Activated CD4-positive, alpha-beta T cell treated with anti-CD3 and anti-CD28 coated beads, Interleukin-2, amount 10 ng/mL, durations not matched to agents 24 days and 14 days (primary cell): ENCODE measurements around the gene RPRML. TPM values are rescaled to one million over a fixed set of nuclear protein-coding genes. Genes with fewer than 3 reads are reported as not detected.
A peak's percentile ranks its signal among the peaks of the same experiment; 100 is the strongest.
"Not testable (repeated sequence)": the region's sequence is repeated elsewhere in the genome, so short reads cannot be mapped to it uniquely, and the experiment has no call there.

Experiments used
- DNase-seq: peaks from one replicate; pipeline ENCODE4 v3.0.0; 2022
- H3K27ac Mint-ChIP-seq: one replicate; pipeline ENCODE4 v1.8.0; 2022; ENCODE audit warnings: mild to moderate bottlenecking, mixed read lengths
- H3K27me3 Mint-ChIP-seq: one replicate; pipeline ENCODE4 v1.8.0; 2022; ENCODE audit warnings: mixed read lengths
- H3K36me3 Mint-ChIP-seq: one replicate; pipeline ENCODE4 v1.8.0; 2022; ENCODE audit warnings: low read depth, mild to moderate bottlenecking, mixed read lengths
- H3K4me1 Mint-ChIP-seq: one replicate; pipeline ENCODE4 v1.8.0; 2021; ENCODE audit warnings: mixed read lengths
- H3K4me3 Mint-ChIP-seq: one replicate; pipeline ENCODE4 v1.8.0; 2022; ENCODE audit warnings: mild to moderate bottlenecking, moderate library complexity, mixed read lengths
- H3K9me3 Mint-ChIP-seq: one replicate; pipeline ENCODE4 v1.8.0; 2021; ENCODE audit warnings: mixed read lengths
- intact Hi-C: fragments of 100-400 bp; cut with micrococcal nuclease; formaldehyde crosslinking; loops from one replicate; pipeline ENCODE4 v1.15.1; 2023
- total RNA-seq: library from RNA; stranded (reverse); gene quantifications from 2 replicates; pipeline ENCODE4 v1.2.3, GENCODE V29; 2022

Gene RPRML
- total RNA-seq, 1 donor from 2014 or later, result not detected

DNA sequence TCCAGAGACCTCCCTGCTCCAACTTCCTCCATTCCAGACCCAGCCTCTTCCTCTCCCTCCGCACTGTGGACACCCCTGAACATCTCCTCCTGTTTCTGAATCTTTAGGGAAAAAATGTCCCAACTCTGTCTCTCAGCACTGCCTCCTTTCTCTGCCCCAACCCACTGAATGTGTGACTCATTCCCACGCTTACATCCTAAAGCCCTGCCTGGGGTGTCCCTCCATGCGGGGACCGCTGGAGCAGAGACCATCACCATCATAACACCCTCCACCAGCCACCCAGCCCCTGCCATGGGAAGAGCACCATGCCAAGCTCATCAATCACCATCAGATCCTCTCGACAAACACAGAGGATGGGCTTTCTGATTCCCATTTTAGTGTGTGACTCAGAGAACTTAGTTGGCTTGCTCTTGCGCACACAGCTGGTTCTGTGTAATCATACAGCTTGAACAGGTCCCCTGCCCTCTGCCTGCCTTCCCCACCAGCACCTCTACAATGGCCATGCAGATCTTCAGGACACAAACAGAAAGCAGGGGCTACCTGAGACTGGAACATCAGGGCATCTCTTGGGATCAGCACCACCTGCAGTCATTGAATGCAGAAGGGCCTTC lies 10.7 kb downstream of the RPRML start:
- Mint-ChIP-seq H3K4me1 (peaks cover 2% of the 10 kb centered on the region), H3K27me3 (no peaks in the 10 kb centered on the region), H3K36me3 (no peaks in the 10 kb centered on the region), H3K27ac (no peak overlapping the region), H3K4me3 (no peak overlapping the region), H3K9me3 (no peaks in the 10 kb centered on the region)
- no peak for DNase-seq
- intact Hi-C loops, result no loop called here

DNA sequence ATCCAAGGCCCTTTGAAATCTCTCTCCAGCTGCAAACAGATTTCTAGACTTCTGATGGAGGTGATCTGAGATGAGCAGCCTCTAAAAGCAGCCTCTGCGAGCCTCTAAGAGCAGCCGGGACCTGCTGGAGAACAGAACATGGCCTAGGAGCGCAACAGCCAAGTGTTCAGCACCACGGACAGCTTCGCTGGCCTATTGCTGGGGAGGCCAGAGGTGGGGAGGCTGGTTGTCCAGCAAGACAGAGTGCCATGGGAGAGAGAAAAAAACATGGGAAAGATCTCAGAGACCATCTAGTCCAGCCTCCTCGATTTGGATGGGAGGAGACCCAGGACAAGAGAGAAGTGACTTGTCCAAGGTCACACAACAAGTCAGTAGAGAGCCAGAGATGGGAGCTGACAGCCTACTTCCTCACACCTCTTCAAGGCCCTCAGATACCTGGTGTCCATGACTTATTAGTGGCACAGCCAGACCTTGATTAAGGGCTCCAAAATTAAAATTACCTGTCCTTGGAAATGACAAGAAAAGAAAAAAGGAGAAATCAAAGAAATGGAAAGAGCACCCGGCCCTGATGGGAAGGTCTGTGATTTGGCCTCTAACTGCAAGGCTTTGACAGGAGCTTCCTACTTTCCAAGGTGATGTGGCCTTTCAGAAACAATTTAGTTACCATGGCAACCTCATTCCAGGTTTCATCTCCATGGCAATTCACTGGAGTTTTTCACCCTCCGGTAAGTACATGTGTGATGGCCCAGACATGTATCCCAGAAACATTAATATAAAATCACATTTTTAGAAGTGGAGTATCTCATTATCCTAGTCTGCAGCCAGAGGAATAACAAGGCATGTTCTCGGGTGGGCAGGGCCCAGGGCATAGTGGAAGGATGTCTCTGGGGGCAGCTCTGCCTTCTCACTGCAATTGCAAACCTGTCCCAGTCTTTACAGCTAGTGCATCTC lies 14.5 kb downstream of the RPRML start:
- Mint-ChIP-seq H3K27me3 (no peaks in the 10 kb centered on the region), H3K4me1 (peaks cover 7% of the 10 kb centered on the region), H3K9me3 (no peaks in the 10 kb centered on the region), H3K36me3 (no peaks in the 10 kb centered on the region), H3K4me3 (no peak overlapping the region), H3K27ac (no peak overlapping the region)
- peak; percentile 69 for DNase-seq
- intact Hi-C loops, result no loop called here

DNA sequence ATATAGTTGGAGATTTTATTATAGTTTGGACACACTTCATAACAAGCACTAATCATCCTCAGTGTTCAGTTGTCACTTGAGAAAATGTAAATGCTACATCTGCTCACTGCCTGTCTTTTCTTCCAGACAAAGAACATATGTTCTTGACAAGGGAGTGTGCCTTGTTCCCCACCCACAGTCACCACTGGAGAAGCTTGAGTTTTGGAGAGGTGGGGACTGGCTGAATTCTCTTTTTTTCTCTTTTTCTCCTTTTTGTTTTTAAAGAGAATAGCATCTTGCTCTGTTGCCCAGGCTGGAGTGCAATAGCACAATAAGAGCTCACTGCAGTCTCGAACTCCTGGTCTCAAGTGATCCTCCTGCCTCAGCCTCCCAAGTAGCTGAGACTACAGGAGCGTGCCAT lies 15.5 kb downstream of the RPRML start:
- no peak for DNase-seq
- intact Hi-C loops, result no loop called here
- no peaks in the 10 kb centered on the region for H3K9me3 Mint-ChIP-seq

DNA sequence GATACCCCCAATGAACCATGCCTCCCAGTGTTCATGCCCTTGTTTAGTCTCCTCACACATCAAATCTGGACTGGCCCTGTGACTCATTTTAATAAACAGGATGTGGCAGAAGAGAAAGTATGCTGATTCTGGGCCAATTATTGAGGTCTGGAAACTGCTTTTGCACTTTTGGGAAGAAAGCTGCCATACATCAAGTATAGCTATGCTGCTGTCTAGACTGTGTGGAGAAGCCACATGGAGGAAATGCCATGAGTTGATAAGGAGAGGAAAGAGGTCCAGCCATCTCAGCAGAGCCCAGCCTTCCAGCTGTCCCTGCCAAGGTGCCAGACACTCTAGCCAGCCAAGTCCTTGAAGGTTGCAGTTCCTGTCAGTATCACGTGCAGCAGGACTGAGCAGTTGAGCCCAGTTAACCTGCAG lies 16.7 kb downstream of the RPRML start:
- H3K9me3 Mint-ChIP-seq, result no peaks in the 10 kb centered on the region
- intact Hi-C loops, result no loop called here
- no peak overlapping the region for H3K4me3 Mint-ChIP-seq
- H3K36me3 Mint-ChIP-seq, result no peaks in the 10 kb centered on the region
- peaks cover 7% of the 10 kb centered on the region for H3K4me1 Mint-ChIP-seq
- no peak overlapping the region for H3K27ac Mint-ChIP-seq
- H3K27me3 Mint-ChIP-seq, result no peaks in the 10 kb centered on the region
- DNase-seq, result no peak

More for the DNA sequence above, 15.5 kb downstream of the RPRML start:
- no peaks in the 10 kb centered on the region for H3K27me3 Mint-ChIP-seq
- peaks cover 7% of the 10 kb centered on the region for H3K4me1 Mint-ChIP-seq
- H3K4me3 Mint-ChIP-seq, result no peak overlapping the region
- no peaks in the 10 kb centered on the region for H3K36me3 Mint-ChIP-seq
- no peak overlapping the region for H3K27ac Mint-ChIP-seq

DNA sequence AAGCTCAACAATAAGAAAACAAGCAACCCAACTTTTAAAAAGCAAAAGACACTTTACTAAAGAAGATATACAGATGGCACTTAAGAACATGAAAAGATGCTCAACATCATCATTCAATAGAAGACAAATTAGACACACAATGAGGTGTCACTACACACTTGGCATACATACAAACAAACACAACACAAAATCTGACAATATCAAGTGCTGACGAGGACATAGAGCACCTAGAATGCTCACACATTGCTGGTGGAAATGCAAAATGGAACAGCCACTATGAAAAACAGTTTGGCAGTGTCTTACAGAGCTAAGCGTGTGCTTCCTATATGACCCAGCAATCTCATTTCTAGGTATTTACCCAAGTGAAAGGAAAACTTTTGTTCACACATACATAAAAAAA lies 18.9 kb downstream of the RPRML start:
- DNase-seq, result no peak
- H3K36me3 Mint-ChIP-seq, result peaks cover 5% of the 10 kb centered on the region
- intact Hi-C loops, result no loop called here
- no peaks in the 10 kb centered on the region for H3K9me3 Mint-ChIP-seq
- H3K4me1 Mint-ChIP-seq, result peaks cover 4% of the 10 kb centered on the region
- no peak overlapping the region for H3K4me3 Mint-ChIP-seq
- H3K27me3 Mint-ChIP-seq, result no peaks in the 10 kb centered on the region
- no peak overlapping the region for H3K27ac Mint-ChIP-seq

DNA sequence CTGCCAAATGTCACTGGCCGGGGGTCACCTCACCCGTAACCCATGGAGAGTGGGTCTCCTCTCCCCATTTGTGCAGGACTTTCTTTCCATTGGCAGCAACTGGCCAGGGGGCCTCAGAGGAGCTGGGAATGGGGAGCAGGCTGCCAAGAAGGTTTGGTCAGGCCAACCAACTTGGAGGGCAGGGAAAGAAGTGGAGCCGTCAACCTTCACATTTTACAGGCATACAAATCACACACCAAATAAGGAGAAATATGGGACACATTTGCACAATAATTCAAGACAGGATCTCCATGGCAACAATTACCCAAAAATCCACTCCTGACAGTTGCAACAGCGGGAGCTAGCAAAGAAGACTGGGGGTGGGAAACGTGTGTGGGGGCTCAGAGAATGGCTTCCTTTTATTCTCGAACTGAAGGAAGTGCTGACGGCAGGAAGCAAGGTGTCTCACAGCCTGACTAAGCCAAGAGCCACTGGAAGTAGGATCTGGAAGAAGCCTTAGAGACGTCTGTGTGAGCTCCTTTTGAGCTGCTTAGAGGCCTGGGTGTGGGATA lies 20.9 kb downstream of the RPRML start:
- Mint-ChIP-seq H3K27me3 (no peaks in the 10 kb centered on the region), H3K9me3 (no peaks in the 10 kb centered on the region), H3K27ac (no peak overlapping the region), H3K4me3 (no peak overlapping the region), H3K4me1 (peaks cover 4% of the 10 kb centered on the region), H3K36me3 (peaks cover 5% of the 10 kb centered on the region)
- no peak for DNase-seq
- intact Hi-C loops, result no loop called here

DNA sequence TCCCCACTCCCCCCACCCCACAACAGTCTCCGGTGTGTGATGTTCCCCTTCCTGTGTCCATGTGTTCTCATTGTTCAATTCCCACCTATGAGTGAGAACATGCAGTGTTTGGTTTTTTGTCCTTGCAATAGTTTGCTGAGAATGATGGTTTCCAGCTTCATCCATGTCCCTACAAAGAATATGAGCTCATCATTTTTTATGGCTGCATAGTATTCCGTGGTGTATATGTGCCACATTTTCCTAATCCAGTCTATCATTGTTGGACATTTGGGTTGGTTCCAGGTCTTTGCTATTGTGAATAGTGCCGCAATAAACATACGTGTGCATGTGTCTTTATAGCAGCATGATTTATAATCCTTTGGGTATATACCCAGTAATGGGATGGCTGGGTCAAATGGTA lies 25.9 kb downstream of the RPRML start:
- H3K4me3 Mint-ChIP-seq, DNase-seq, H3K9me3 Mint-ChIP-seq, H3K36me3 Mint-ChIP-seq, H3K4me1 Mint-ChIP-seq, H3K27me3 Mint-ChIP-seq, H3K27ac Mint-ChIP-seq, intact Hi-C loops: not testable (repeated sequence)

DNA sequence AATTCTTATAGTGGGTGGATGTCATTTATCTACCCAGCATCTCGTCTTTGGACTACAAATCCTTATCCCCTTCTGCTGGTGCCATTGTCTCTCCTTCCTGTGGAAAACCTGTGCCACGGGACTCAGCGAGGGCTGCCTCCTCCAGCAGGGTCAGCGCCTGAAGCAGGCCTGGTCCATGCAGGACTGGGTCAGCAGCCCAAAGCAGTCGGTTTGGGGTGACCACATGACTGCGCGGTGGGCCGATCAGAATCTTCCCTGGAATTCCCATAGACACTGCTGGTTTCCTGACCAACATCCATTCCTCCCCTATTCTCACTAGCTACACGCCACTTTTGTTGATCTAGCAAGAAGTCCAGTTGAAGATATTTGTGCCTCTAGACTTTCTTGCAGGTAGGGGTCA lies 26.9 kb downstream of the RPRML start:
- no peak overlapping the region for H3K4me3 Mint-ChIP-seq
- H3K4me1 Mint-ChIP-seq, result no peaks in the 10 kb centered on the region
- peaks cover 5% of the 10 kb centered on the region for H3K36me3 Mint-ChIP-seq
- DNase-seq, result no peak
- H3K27ac Mint-ChIP-seq, result no peak overlapping the region
- intact Hi-C loops, result no loop called here
- no peaks in the 10 kb centered on the region for H3K9me3 Mint-ChIP-seq
- H3K27me3 Mint-ChIP-seq, result no peaks in the 10 kb centered on the region

DNA sequence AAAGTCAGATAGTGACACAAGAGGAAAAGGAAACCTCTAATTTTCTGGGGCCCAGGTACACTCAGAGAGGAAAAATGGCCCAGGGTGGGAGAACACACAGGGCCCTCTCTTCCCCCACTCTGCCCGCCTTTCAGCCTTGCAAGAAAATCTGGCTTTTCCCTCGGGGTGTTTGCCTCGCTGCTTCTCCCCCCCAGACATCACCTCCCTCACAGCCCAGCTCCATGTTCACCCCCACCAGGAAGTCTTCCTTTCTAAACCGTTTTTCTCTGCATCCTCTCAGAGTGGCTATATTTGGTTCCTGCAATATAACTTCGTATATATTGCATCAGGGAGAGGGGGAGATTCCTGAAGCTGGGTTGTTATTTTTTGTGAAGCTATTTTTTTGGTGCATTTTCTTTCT lies 27.3 kb downstream of the RPRML start:
- Mint-ChIP-seq H3K27me3 (no peaks in the 10 kb centered on the region), H3K27ac (no peak overlapping the region), H3K9me3 (no peaks in the 10 kb centered on the region), H3K36me3 (peaks cover 5% of the 10 kb centered on the region), H3K4me1 (no peaks in the 10 kb centered on the region), H3K4me3 (no peak overlapping the region)
- intact Hi-C loops, result no loop called here
- no peak for DNase-seq

DNA sequence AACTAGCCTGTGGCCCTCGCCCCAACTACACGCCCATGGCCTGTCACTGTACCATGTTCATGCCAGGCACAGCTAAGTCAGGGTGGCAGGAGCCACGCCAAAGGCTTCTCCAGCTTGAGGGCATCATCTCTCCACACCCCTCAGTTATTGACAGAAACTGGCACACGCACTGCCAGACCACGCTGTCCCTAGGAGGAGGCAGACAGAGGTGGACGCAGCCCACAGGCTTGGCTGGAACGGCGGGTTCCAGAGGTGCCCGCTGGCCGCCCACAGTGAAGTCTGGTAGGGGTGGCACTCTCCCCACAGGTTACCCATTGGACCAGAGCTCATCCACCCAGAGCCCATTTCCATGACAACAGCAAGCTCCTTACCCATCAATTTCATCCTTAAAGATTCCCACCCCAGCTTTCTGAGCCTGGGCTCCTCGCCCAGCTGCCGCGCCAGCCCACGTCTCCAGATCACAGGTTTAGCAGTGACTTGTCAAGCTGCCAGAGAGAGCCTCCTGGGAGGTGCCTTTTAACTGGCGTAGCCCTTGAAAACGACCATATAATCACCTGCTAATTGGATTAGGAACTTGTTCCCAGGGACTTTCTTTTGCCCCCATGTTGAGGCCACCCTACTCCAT lies 27.9 kb downstream of the RPRML start:
- H3K27me3 Mint-ChIP-seq, result no peaks in the 10 kb centered on the region
- no peaks in the 10 kb centered on the region for H3K4me1 Mint-ChIP-seq
- intact Hi-C loops, result no loop called here
- H3K4me3 Mint-ChIP-seq, result no peak overlapping the region
- H3K27ac Mint-ChIP-seq, result no peak overlapping the region
- H3K9me3 Mint-ChIP-seq, result no peaks in the 10 kb centered on the region
- no peak for DNase-seq
- H3K36me3 Mint-ChIP-seq, result peaks cover 5% of the 10 kb centered on the region

DNA sequence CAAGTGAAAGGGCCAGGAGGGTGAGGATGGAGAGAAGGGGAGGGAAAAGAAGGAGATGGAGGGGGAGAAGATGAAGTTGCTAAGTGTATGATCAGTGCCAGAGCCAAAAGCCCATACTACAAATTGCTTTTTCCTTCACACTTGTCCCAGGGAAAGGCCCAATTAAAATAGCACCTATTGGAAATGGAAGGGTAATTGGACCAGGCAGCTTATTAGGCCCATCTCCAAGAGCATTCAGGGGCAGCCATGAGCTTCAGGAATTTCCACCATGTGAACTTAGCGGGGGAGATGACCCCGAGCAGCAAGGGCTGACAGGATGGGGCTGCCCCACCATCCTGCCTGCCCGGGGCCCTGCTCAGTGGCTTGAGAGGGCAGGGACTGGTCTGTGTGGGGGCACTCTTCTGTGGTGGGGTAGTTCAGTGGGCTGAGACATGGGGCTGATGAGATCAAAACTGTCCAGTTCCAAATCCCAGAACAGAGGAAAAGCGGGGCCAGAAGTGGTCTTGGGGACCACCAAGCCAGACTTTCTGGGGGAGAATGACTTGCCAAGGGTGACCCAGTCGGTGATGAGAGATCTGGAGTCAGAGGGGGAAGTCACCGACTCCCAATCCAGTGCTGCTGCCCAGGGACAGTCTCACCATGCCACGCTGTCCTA lies 28.6 kb downstream of the RPRML start:
- no peaks in the 10 kb centered on the region for H3K27me3 Mint-ChIP-seq

DNA sequence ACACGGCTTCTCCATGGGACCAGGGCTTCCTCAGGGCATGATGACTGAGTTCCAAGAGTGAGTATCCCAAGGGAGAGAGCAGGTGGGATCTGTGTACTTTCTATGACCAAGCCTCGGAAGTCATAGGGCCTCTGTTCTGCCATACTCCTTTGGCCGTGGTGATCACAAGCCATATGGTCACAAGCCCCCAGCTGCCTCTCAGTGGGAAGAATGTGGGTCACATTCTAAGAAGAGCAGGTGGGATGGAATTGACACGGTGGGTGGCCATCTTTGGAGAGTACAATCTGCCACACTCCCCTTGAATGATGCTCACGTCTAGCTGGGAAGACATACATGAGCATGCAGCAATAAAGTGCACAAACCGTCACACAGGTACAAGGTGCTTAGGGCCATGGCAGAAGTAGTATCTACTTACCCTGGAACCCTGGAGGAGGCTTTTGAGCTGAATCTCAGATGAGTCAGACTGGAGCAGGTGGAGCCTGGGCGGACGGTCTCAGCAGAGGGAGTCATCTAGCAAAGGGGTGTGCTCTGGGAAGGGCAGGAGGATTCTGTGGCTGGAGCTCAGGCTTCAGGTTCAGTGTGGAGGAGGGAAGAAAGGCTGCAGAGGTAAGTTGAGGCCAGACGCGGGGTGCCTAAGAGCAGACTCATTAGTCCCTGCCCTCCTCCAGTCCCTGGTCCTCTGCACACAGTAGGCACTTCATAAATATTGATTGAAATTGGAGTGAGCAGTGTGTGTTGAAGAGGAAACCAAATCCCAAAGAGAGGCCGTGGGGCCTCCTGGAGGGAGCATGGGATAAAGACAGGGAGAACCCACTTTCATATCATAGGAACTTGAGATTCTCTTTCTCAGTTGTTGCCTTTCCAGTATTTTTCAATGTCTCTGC lies 29.5 kb downstream of the RPRML start:
- Mint-ChIP-seq H3K4me1 (no peaks in the 10 kb centered on the region), H3K9me3 (no peaks in the 10 kb centered on the region), H3K27me3 (no peaks in the 10 kb centered on the region), H3K27ac (no peak overlapping the region), H3K4me3 (no peak overlapping the region), H3K36me3 (no peaks in the 10 kb centered on the region)
- DNase-seq, result no peak
- intact Hi-C loops, result loop anchor here (10.0 kb wide), 1 partner anchor 105 kb away; no protein-coding TSS in a partner anchor

More for the DNA sequence above, 28.6 kb downstream of the RPRML start:
- Mint-ChIP-seq H3K36me3 (peaks cover under 1% of the 10 kb centered on the region), H3K4me3 (no peak overlapping the region), H3K27ac (no peak overlapping the region), H3K4me1 (no peaks in the 10 kb centered on the region), H3K9me3 (no peaks in the 10 kb centered on the region)
- intact Hi-C loops, result no loop called here
- DNase-seq, result no peak

DNA sequence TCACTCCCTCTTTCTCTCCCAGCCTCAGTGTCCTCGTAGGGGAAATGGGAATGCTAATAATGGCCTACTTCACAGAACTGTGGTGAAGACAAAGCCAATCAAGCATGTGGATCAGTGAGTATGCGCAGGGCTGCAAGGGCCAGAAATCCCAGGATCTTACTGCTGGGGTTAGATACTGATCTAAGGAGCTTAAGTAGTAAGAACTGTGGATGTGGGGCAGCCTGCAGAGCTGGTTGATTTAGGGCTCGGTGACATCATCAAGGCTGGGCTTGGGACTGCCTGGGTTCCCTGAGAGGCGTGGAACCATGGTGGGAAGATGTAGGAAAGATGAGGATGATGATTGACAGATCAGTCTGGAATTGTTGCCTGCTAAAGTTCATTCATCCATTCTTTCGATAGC lies 30.5 kb downstream of the RPRML start:
- peaks cover 2% of the 10 kb centered on the region for H3K4me1 Mint-ChIP-seq
- no peaks in the 10 kb centered on the region for H3K36me3 Mint-ChIP-seq
- H3K27ac Mint-ChIP-seq, result no peak overlapping the region
- H3K27me3 Mint-ChIP-seq, result no peaks in the 10 kb centered on the region
- H3K9me3 Mint-ChIP-seq, result no peaks in the 10 kb centered on the region
- H3K4me3 Mint-ChIP-seq, result no peak overlapping the region
- intact Hi-C loops, result loop anchor here (10.0 kb wide), 1 partner anchor 104 kb away; no protein-coding TSS in a partner anchor
- DNase-seq, result no peak
